GM12801 (cell line): ENCODE measurements around the gene B3GALT4.

Source experiments
- CTCF ChIP-seq: IDR thresholded peaks from one replicate; pipeline ENCODE4 v1.5.1; 2011; ENCODE audit warnings: control low read depth; ENCODE audit not compliant: insufficient read length; ENCODE audit errors: extremely low read depth

The B3GALT4 gene

GRCh38 chr6:33317419-33317668, 40.4 kb downstream of the B3GALT4 start:
- no peak for TF ChIP-seq CTCF

GRCh38 chr6:33317669-33318425, 40.9 kb downstream of the B3GALT4 start, which contains the start of gene ZBTB22:
Gene ZBTB22, minus strand, starts transcription at chr6:33317744. Its CDS starts 828 bp downstream, at chr6:33316916.
- no peak for TF ChIP-seq CTCF

GRCh38 chr6:33318426-33319073, 41.6 kb downstream of the B3GALT4 start:
- TF ChIP-seq CTCF: no peak

- TF ChIP-seq CTCF: no peak
Observed at GRCh38 chr6:33319939-33320314, 43.0 kb downstream of the B3GALT4 start.

- no peak for TF ChIP-seq CTCF
Observed at GRCh38 chr6:33320315-33321181, 43.6 kb downstream of the B3GALT4 start.

GRCh38 chr6:33321227-33321626, 44.3 kb downstream of the B3GALT4 start:
- TF ChIP-seq CTCF: no peak

GRCh38 chr6:33323623-33323948, 46.7 kb downstream of the B3GALT4 start:
- no peak for TF ChIP-seq CTCF
